GM23338 (cell line): ENCODE measurements around the gene RPL15. TPM values are rescaled to one million over a fixed set of nuclear protein-coding genes. Genes with fewer than 3 reads are reported as not detected.

Experiments used
- ATAC-seq: fragments of 200-7000 bp; cut with Tn5 transposase; 3 replicates; pipeline ENCODE4 v1.9.1; 2020
- DNase-seq: peaks from one replicate; pipeline ENCODE4 v3.0.0-alpha.2; 2015; ENCODE audit warnings: low spot score
- H2AFZ ChIP-seq: fragments of 200-600 bp; sonication (generic); 2 replicates; pipeline ENCODE4 v1.8.0; 2016; ENCODE audit warnings: antibody characterized with exemption, mild to moderate bottlenecking, moderate library complexity
- H3F3A ChIP-seq: fragments of 200-600 bp; sonication (generic); replicated peaks from 2 replicates; pipeline ENCODE4 v1.8.0; 2017; ENCODE audit warnings: antibody characterized with exemption, mixed run types, low read depth
- H3K27ac ChIP-seq: fragments of 200-600 bp; sonication (generic); 2 replicates; pipeline ENCODE4 v1.6.1; 2016; ENCODE audit warnings: low read depth
- H3K27me3 ChIP-seq: fragments of 200-600 bp; sonication (generic); 2 replicates; pipeline ENCODE4 v1.8.0; 2016; ENCODE audit warnings: mild to moderate bottlenecking, mixed run types, moderate library complexity; ENCODE audit not compliant: insufficient read depth
- H3K36me3 ChIP-seq: fragments of 200-600 bp; sonication (generic); 2 replicates; pipeline ENCODE4 v1.8.0; 2016; ENCODE audit warnings: mild to moderate bottlenecking; ENCODE audit not compliant: insufficient read depth
- H3K4me1 ChIP-seq: fragments of 200-600 bp; sonication (generic); 2 replicates; pipeline ENCODE4 v1.8.0; 2016; ENCODE audit warnings: mild to moderate bottlenecking, moderate library complexity; ENCODE audit not compliant: insufficient read depth
- H3K4me2 ChIP-seq: fragments of 200-600 bp; sonication (generic); 2 replicates; pipeline ENCODE4 v1.7.1; 2017; ENCODE audit warnings: mixed run types
- H3K4me3 ChIP-seq: fragments of 200-600 bp; sonication (generic); 2 replicates; pipeline ENCODE4 v1.6.1; 2016; ENCODE audit warnings: mixed run types
- H3K79me2 ChIP-seq: fragments of 200-600 bp; sonication (generic); replicated peaks from 2 replicates; pipeline ENCODE4 v1.8.0; 2017; ENCODE audit warnings: mild to moderate bottlenecking; ENCODE audit not compliant: insufficient read depth
- H3K9me2 ChIP-seq: fragments of 200-600 bp; sonication (generic); 2 replicates; pipeline ENCODE4 v1.8.0; 2017; ENCODE audit not compliant: insufficient read depth
- H4K20me1 ChIP-seq: fragments of 200-600 bp; sonication (generic); replicated peaks from 2 replicates; pipeline ENCODE4 v1.8.0; 2017; ENCODE audit warnings: mild to moderate bottlenecking; ENCODE audit not compliant: insufficient read depth
- H3K27ac Mint-ChIP-seq: 2 replicates; pipeline ENCODE4 v1.8.0; 2020; ENCODE audit warnings: inconsistent platforms, mild to moderate bottlenecking, moderate library complexity, mixed read lengths
- H3K27me3 Mint-ChIP-seq: 3 replicates; pipeline ENCODE4 v1.8.0; 2022; ENCODE audit warnings: low read depth, mild to moderate bottlenecking, moderate library complexity, mixed read lengths, inconsistent platforms; ENCODE audit not compliant: insufficient read depth, poor library complexity
- H3K36me3 Mint-ChIP-seq: 3 replicates; pipeline ENCODE4 v1.8.0; 2021; ENCODE audit warnings: low read depth, mild to moderate bottlenecking, inconsistent platforms, moderate library complexity, mixed read lengths
- H3K4me1 Mint-ChIP-seq: 3 replicates; pipeline ENCODE4 v1.8.0; 2020; ENCODE audit warnings: mild to moderate bottlenecking, inconsistent platforms, mixed read lengths
- H3K4me3 Mint-ChIP-seq: 3 replicates; pipeline ENCODE4 v1.8.0; 2021; ENCODE audit warnings: moderate library complexity, mild to moderate bottlenecking, inconsistent platforms, mixed read lengths
- H3K9me3 Mint-ChIP-seq: 3 replicates; pipeline ENCODE4 v1.8.0; 2020; ENCODE audit warnings: moderate library complexity, mild to moderate bottlenecking, inconsistent platforms, mixed read lengths
- CREB1 ChIP-seq: fragments of 250-450 bp; sonication (Bioruptor Pico); IDR thresholded peaks from 2 replicates; pipeline ENCODE4 v1.5.0; 2020; ENCODE audit warnings: low read depth, mild to moderate bottlenecking, moderate library complexity
- CTCF ChIP-seq, 2 experiments: fragments of 200-600 bp in 1 of 2; sonication (generic) in 1 of 2; conservative IDR thresholded peaks; 2 replicates each; pipeline versions ENCODE4 v1.5.1 to v1.6.1; 2016 to 2017; ENCODE audit warnings: antibody characterized with exemption in 2 of 2, low read depth in 2 of 2, mild to moderate bottlenecking in 2 of 2, moderate library complexity in 1 of 2
- ETS1 ChIP-seq: IDR thresholded peaks from 2 replicates; pipeline ENCODE4 v1.6.1; 2016; ENCODE audit warnings: antibody characterized with exemption
- EZH2 ChIP-seq: fragments of 200-600 bp; sonication (generic); IDR thresholded peaks from one replicate; pipeline ENCODE4 v1.8.0; 2017; ENCODE audit warnings: antibody characterized with exemption, mild to moderate bottlenecking, low read depth; ENCODE audit not compliant: unreplicated experiment
- EZH2phosphoT487 ChIP-seq: fragments of 200-600 bp; sonication (generic); IDR thresholded peaks from one replicate; pipeline ENCODE4 v1.8.1; 2018; ENCODE audit warnings: antibody characterized with exemption; ENCODE audit not compliant: unreplicated experiment
- NANOG ChIP-seq: IDR thresholded peaks from 2 replicates; pipeline ENCODE4 v1.6.1; 2016; ENCODE audit warnings: antibody characterized with exemption, borderline replicate concordance
- POLR2AphosphoS5 ChIP-seq: IDR thresholded peaks from 2 replicates; pipeline ENCODE4 v1.6.1; 2016; ENCODE audit warnings: antibody characterized with exemption, low read depth
- REST ChIP-seq: IDR thresholded peaks from one replicate; pipeline ENCODE4 v1.6.1; 2018; ENCODE audit warnings: antibody characterized with exemption; ENCODE audit not compliant: unreplicated experiment
- STAT1 ChIP-seq: IDR thresholded peaks from one replicate; pipeline ENCODE4 v1.6.1; 2016; ENCODE audit warnings: antibody characterized with exemption; ENCODE audit not compliant: unreplicated experiment
- ZNF114 ChIP-seq: fragments of 250-450 bp; sonication (Bioruptor Pico); IDR thresholded peaks from 2 replicates; pipeline ENCODE4 v1.5.0; 2020; ENCODE audit warnings: mild to moderate bottlenecking, moderate library complexity
- ZNF331 ChIP-seq: fragments of 250-450 bp; sonication (Bioruptor Pico); IDR thresholded peaks from 2 replicates; pipeline ENCODE4 v1.5.0; 2020; ENCODE audit warnings: low read depth, mild to moderate bottlenecking, moderate library complexity
- polyA plus RNA-seq: library from polyadenylated mRNA; unstranded; fragments of >200 nt; fragmentation: Nextera tagmentation; extraction: Ambion mirVana; gene quantifications from 2 replicates; pipeline ENCODE4 v1.2.1, GENCODE V29; 2016
- total RNA-seq: library from RNA; depleted of rRNA; stranded (reverse); fragments of >200 nt; shearing (Covaris generic); gene quantifications from 2 replicates; pipeline ENCODE4 v1.2.3, GENCODE V29; 2014

Gene RPL15
- total and polyA plus RNA-seq, 2 experiments from 2014 or later, result 2,868 to 3,117 TPM

- Histone ChIP-seq H3F3A (0 out of 2 replicates have a peak, but pooled peaks cover 3% of the 10 kb centered on the region), H3K4me3 (no peak overlapping the region), H3K9me2 (no peaks in the 10 kb centered on the region), H3K27ac (no peak overlapping the region), H3K27me3 (no peaks in the 10 kb centered on the region), H2AFZ (no peak overlapping the region), H3K4me1 (peaks cover 21% of the 10 kb centered on the region), H4K20me1 (peaks cover 8% of the 10 kb centered on the region; the same call in 1 of the 2 replicates), H3K36me3 (no peaks in the 10 kb centered on the region), H3K4me2 (no peak overlapping the region), H3K79me2 (peaks cover 74% of the 10 kb centered on the region)
- Mint-ChIP-seq H3K27ac (no peak overlapping the region), H3K27me3 (peaks cover 5% of the 10 kb centered on the region), H3K4me1 (peaks cover 37% of the 10 kb centered on the region), H3K9me3 (no peaks in the 10 kb centered on the region), H3K36me3 (peaks cover 5% of the 10 kb centered on the region), H3K4me3 (no peak overlapping the region)
- DNase-seq (no peak), ATAC-seq (no peak)
- TF ChIP-seq EZH2, result no peak
- no peak for TF ChIP-seq ZNF114 (CRISPR knock-in tag)
- TF ChIP-seq ZNF331 (CRISPR knock-in tag), result no peak
- TF ChIP-seq NANOG, result no peak
Measured at GRCh38 chr3:23948761-23949160, 31.8 kb downstream of the RPL15 start.

- no peak overlapping the region for H3K4me3 Mint-ChIP-seq
- H3K27ac Mint-ChIP-seq, result no peak overlapping the region; the same call in 1 of the 2 replicates
- H3K4me1 Mint-ChIP-seq, result peaks cover 29% of the 10 kb centered on the region
- Histone ChIP-seq H2AFZ (no peak overlapping the region), H3K4me1 (peaks cover 15% of the 10 kb centered on the region), H3K27me3 (no peaks in the 10 kb centered on the region), H3K79me2 (peaks cover 84% of the 10 kb centered on the region), H3K4me3 (no peak overlapping the region), H3K4me2 (no peak overlapping the region), H4K20me1 (peaks cover 16% of the 10 kb centered on the region), H3K9me2 (no peaks in the 10 kb centered on the region), H3K27ac (no peak overlapping the region), H3K36me3 (no peaks in the 10 kb centered on the region), H3F3A (no peaks in the 10 kb centered on the region)
- ATAC-seq (no peak), DNase-seq (no peak)
- TF ChIP-seq POLR2AphosphoS5 (no peak), EZH2 (no peak), NANOG (no peak), ZNF331 (CRISPR knock-in tag) (no peak), REST (no peak)
- peaks cover 4% of the 10 kb centered on the region for H3K27me3 Mint-ChIP-seq
- H3K9me3 Mint-ChIP-seq, result no peaks in the 10 kb centered on the region
- peaks cover 6% of the 10 kb centered on the region for H3K36me3 Mint-ChIP-seq
Measured at GRCh38 chr3:23949784-23950183, 32.9 kb downstream of the RPL15 start.

- Mint-ChIP-seq H3K4me1 (peaks cover 29% of the 10 kb centered on the region), H3K36me3 (peaks cover 11% of the 10 kb centered on the region), H3K27me3 (peaks cover 2% of the 10 kb centered on the region), H3K9me3 (no peaks in the 10 kb centered on the region), H3K4me3 (no peak overlapping the region), H3K27ac (no peak overlapping the region)
- Histone ChIP-seq H3K4me3 (no peak overlapping the region), H3K27me3 (no peaks in the 10 kb centered on the region), H3F3A (no peaks in the 10 kb centered on the region), H4K20me1 (peaks cover 16% of the 10 kb centered on the region), H3K36me3 (no peaks in the 10 kb centered on the region), H3K79me2 (peaks cover 89% of the 10 kb centered on the region), H3K4me2 (no peak overlapping the region), H3K4me1 (peaks cover 15% of the 10 kb centered on the region), H3K27ac (no peak overlapping the region), H2AFZ (no peak overlapping the region), H3K9me2 (no peaks in the 10 kb centered on the region)
- DNase-seq (no peak), ATAC-seq (no peak)
- TF ChIP-seq EZH2 (no peak), EZH2phosphoT487 (no peak), ZNF114 (CRISPR knock-in tag) (no peak), POLR2AphosphoS5 (no peak), CREB1 (CRISPR knock-in tag) (no peak), ZNF331 (CRISPR knock-in tag) (no peak), ETS1 (no peak), NANOG (no peak), STAT1 (no peak), CTCF (conservative IDR thresholded peaks at IDR 0.05; ENCODE audit: low read depth in 2 of 2) (no peak)
Measured at GRCh38 chr3:23950293-23950692, 33.4 kb downstream of the RPL15 start.
